Brain microvascular endothelial cell (primary cell): ENCODE results near the gene PRR14.

Experiments used
- DNase-seq: peaks from one replicate; pipeline ENCODE4 v3.0.0-alpha.2; 2020
- H3K27ac ChIP-seq: fragments of 250-450 bp; sonication (Bioruptor Pico); 2 replicates; pipeline ENCODE4 v1.5.1; 2020; ENCODE audit warnings: mild to moderate bottlenecking, moderate library complexity
- H3K27me3 ChIP-seq: fragments of 250-450 bp; sonication (Bioruptor Pico); replicated peaks from 2 replicates; pipeline ENCODE4 v1.5.1; 2020; ENCODE audit warnings: mild to moderate bottlenecking
- H3K36me3 ChIP-seq: fragments of 250-450 bp; sonication (Bioruptor Pico); replicated peaks from 2 replicates; pipeline ENCODE4 v1.5.1; 2020; ENCODE audit warnings: mild to moderate bottlenecking
- H3K4me3 ChIP-seq: 2 replicates; pipeline ENCODE4 v1.5.1; 2011; ENCODE audit warnings: low read depth, mild to moderate bottlenecking, control low read depth, low read length, moderate library complexity
- CTCF ChIP-seq: IDR thresholded peaks from 2 replicates; pipeline ENCODE4 v1.5.1; 2011; ENCODE audit warnings: low read depth, mild to moderate bottlenecking, moderate library complexity, low read length, control low read depth, inconsistent platforms; ENCODE audit errors: missing control alignments
- in situ Hi-C: cut with HindIII; loops from 2 replicates; pipeline ENCODE4 v1.10.0; 2017; ENCODE audit warnings: low sequenced_read_pairs, low pct_ligation_motif_present

PRR14 gene

GRCh38 chr16:30619202-30619601, 31.6 kb upstream of the PRR14 start:
- H3K27ac ChIP-seq, result no peak overlapping the region
- no peaks in the 10 kb centered on the region for H3K27me3 ChIP-seq
- no peak overlapping the region for H3K4me3 ChIP-seq
- DNase-seq, result no peak
- TF ChIP-seq CTCF, result no peak
- H3K36me3 ChIP-seq, result no peaks in the 10 kb centered on the region
- in situ Hi-C loops, result loop anchor here (25.0 kb wide), 1 partner anchor 182 kb away; the partner anchor contains the start of genes DCTPP1 and SEPHS2

GRCh38 chr16:30619638-30620037, 31.1 kb upstream of the PRR14 start:
- TF ChIP-seq CTCF, result no peak
- Histone ChIP-seq H3K27me3 (no peaks in the 10 kb centered on the region), H3K27ac (no peak overlapping the region), H3K4me3 (no peak overlapping the region), H3K36me3 (no peaks in the 10 kb centered on the region)
- in situ Hi-C loops, result loop anchor here (25.0 kb wide), 1 partner anchor 182 kb away; the partner anchor contains the start of genes DCTPP1 and SEPHS2
- no peak for DNase-seq

GRCh38 chr16:30620169-30620568, 30.6 kb upstream of the PRR14 start:
- no peaks in the 10 kb centered on the region for H3K36me3 ChIP-seq
- in situ Hi-C loops, result loop anchor here (25.0 kb wide), 1 partner anchor 183 kb away; the partner anchor contains the start of genes DCTPP1 and SEPHS2
- no peak for DNase-seq
- no peak for TF ChIP-seq CTCF
- H3K27ac ChIP-seq, result no peak overlapping the region
- no peaks in the 10 kb centered on the region for H3K27me3 ChIP-seq
- no peak overlapping the region for H3K4me3 ChIP-seq

- DNase-seq, result no peak
- Histone ChIP-seq H3K36me3 (no peaks in the 10 kb centered on the region), H3K27me3 (no peaks in the 10 kb centered on the region), H3K4me3 (no peak overlapping the region), H3K27ac (no peak overlapping the region)
- in situ Hi-C loops, result loop anchor here (25.0 kb wide), 1 partner anchor 184 kb away; the partner anchor contains the start of genes DCTPP1 and SEPHS2
- TF ChIP-seq CTCF, result no peak
Observed at GRCh38 chr16:30621765-30622164, 29.0 kb upstream of the PRR14 start.

GRCh38 chr16:30622455-30623032, 28.2 kb upstream of the PRR14 start:
- Histone ChIP-seq H3K36me3 (no peaks in the 10 kb centered on the region), H3K27me3 (no peaks in the 10 kb centered on the region), H3K4me3 (no peak overlapping the region), H3K27ac (no peak overlapping the region)
- no peak for TF ChIP-seq CTCF
- in situ Hi-C loops, result loop anchor here (25.0 kb wide), 1 partner anchor 185 kb away; the partner anchor contains the start of genes DCTPP1 and SEPHS2
- no peak for DNase-seq
